ENCODE results near the gene DNAI2.

The DNAI2 gene

GRCh38 chr17:74356646-74357465, 82.8 kb downstream of the DNAI2 start:
- POLR2A ChIA-PET, result interaction anchor here (0.6 to 0.7 kb wide), 2 partner anchors 24 to 33 kb away, joined by 3 to 4 read pairs; no protein-coding TSS in a partner anchor
- Histone ChIP-seq H3K27me3 (replicated peaks in 2 of 5; ENCODE audit: control insufficient read depth in 4 of 5, insufficient read depth in 5 of 5, low read length in 4 of 5) (peaks cover 0 to 83% (median 36%) of the 10 kb centered on the region in 5 experiments), H3K4me1 (ENCODE audit: control extremely low read depth in 1 of 4, control insufficient read depth in 4 of 4, insufficient read depth in 4 of 4, low read length in 3 of 4) (peaks cover 0 to 34% (median 24%) of the 10 kb centered on the region in 4 experiments), H3K4me3 (ENCODE audit: control insufficient read depth in 1 of 7, extremely low read depth in 1 of 7, insufficient read depth in 4 of 7, low read depth in 2 of 7, low read length in 6 of 7) (peak overlapping the region in 5 of 7 experiments; percentile 22 to 69 (median 54)), H3K36me3 (ENCODE audit: control insufficient read depth in 4 of 4, insufficient read depth in 4 of 4, low read length in 3 of 4) (no peaks in the 10 kb centered on the region), H3K27ac (ENCODE audit: insufficient read depth in 1 of 2, low read depth in 1 of 2, low read length in 2 of 2, poor library complexity in 1 of 2, severe bottlenecking in 2 of 2) (no peak overlapping the region), H3K9me3 (ENCODE audit: control extremely low read depth in 1 of 5, control insufficient read depth in 4 of 5, insufficient read depth in 2 of 5, low read depth in 1 of 5, low read length in 4 of 5) (no peaks in the 10 kb centered on the region)
- WGBS (ENCODE audit: insufficient coverage), result 2% methylated on average over 90 of the region's 105 CpGs
- peak; percentile 54 to 82 (median 76) for DNase-seq
- CTCF ChIA-PET, result interaction anchor here (0.6 to 18.8 kb wide), 14 partner anchors 9 to 290 kb away, joined by 3 to 185 read pairs (median 3); partner anchors contain the start of gene GPR142

GRCh38 chr17:74357466-74357809, 83.4 kb downstream of the DNAI2 start:
- Histone ChIP-seq H3K27me3 (replicated peaks in 2 of 5; ENCODE audit: control insufficient read depth in 4 of 5, insufficient read depth in 5 of 5, low read length in 4 of 5) (peaks cover 0 to 77% (median 30%) of the 10 kb centered on the region in 5 experiments), H3K27ac (ENCODE audit: insufficient read depth in 1 of 2, low read depth in 1 of 2, low read length in 2 of 2, poor library complexity in 1 of 2, severe bottlenecking in 2 of 2) (no peak overlapping the region), H3K4me1 (ENCODE audit: control extremely low read depth in 1 of 4, control insufficient read depth in 4 of 4, insufficient read depth in 4 of 4, low read length in 3 of 4) (peaks cover 0 to 36% (median 25%) of the 10 kb centered on the region in 4 experiments), H3K36me3 (ENCODE audit: control insufficient read depth in 4 of 4, insufficient read depth in 4 of 4, low read length in 3 of 4) (no peaks in the 10 kb centered on the region), H3K4me3 (ENCODE audit: control insufficient read depth in 1 of 7, extremely low read depth in 1 of 7, insufficient read depth in 4 of 7, low read depth in 2 of 7, low read length in 6 of 7) (peak overlapping the region in 4 of 7 experiments; percentile 22 to 69 (median 55)), H3K9me3 (ENCODE audit: control extremely low read depth in 1 of 5, control insufficient read depth in 4 of 5, insufficient read depth in 2 of 5, low read depth in 1 of 5, low read length in 4 of 5) (no peaks in the 10 kb centered on the region)
- WGBS (ENCODE audit: insufficient coverage), result 25% methylated on average over 23 of the region's 32 CpGs
- CTCF ChIA-PET, result interaction anchor here (0.6 to 18.8 kb wide), 12 partner anchors 10 to 290 kb away, joined by 3 to 185 read pairs (median 3); partner anchors contain the start of gene GPR142
- POLR2A ChIA-PET, result no interaction called here
- no peak for DNase-seq

- Histone ChIP-seq H3K27ac (ENCODE audit: insufficient read depth in 1 of 2, low read depth in 1 of 2, low read length in 2 of 2, poor library complexity in 1 of 2, severe bottlenecking in 2 of 2) (no peak overlapping the region), H3K27me3 (replicated peaks in 2 of 5; ENCODE audit: control insufficient read depth in 4 of 5, insufficient read depth in 5 of 5, low read length in 4 of 5) (peaks cover 0 to 64% (median 23%) of the 10 kb centered on the region in 5 experiments), H3K9me3 (ENCODE audit: control extremely low read depth in 1 of 5, control insufficient read depth in 4 of 5, insufficient read depth in 2 of 5, low read depth in 1 of 5, low read length in 4 of 5) (no peaks in the 10 kb centered on the region), H3K4me3 (ENCODE audit: control insufficient read depth in 1 of 7, extremely low read depth in 1 of 7, insufficient read depth in 4 of 7, low read depth in 2 of 7, low read length in 6 of 7) (no peak overlapping the region), H3K36me3 (ENCODE audit: control insufficient read depth in 4 of 4, insufficient read depth in 4 of 4, low read length in 3 of 4) (no peaks in the 10 kb centered on the region), H3K4me1 (ENCODE audit: control extremely low read depth in 1 of 4, control insufficient read depth in 4 of 4, insufficient read depth in 4 of 4, low read length in 3 of 4) (peaks cover 0 to 37% (median 27%) of the 10 kb centered on the region in 4 experiments)
- no peak for DNase-seq
- 90% methylated on average over 9 of the region's 9 CpGs for WGBS (ENCODE audit: insufficient coverage)
- CTCF ChIA-PET, result interaction anchor here (0.7 to 18.8 kb wide), 4 partner anchors 9 to 74 kb away, joined by 3 to 185 read pairs (median 4); partner anchors contain the start of gene GPR142
- POLR2A ChIA-PET, result no interaction called here
Measured at GRCh38 chr17:74358697-74359096, 84.7 kb downstream of the DNAI2 start.

- CTCF ChIA-PET, result interaction anchor here (0.8 to 18.8 kb wide), 14 partner anchors 8 to 298 kb away, joined by 3 to 185 read pairs (median 6); partner anchors contain the start of gene GPR142
- H3K4me3 ChIP-seq (ENCODE audit: control insufficient read depth in 1 of 7, extremely low read depth in 1 of 7, insufficient read depth in 4 of 7, low read depth in 2 of 7, low read length in 6 of 7), result no peak overlapping the region
- WGBS (ENCODE audit: insufficient coverage), result 99% methylated on average over 22 of the region's 22 CpGs
- H3K27me3 ChIP-seq (replicated peaks in 2 of 5; ENCODE audit: control insufficient read depth in 4 of 5, insufficient read depth in 5 of 5, low read length in 4 of 5), result peaks cover 0 to 53% (median 21%) of the 10 kb centered on the region in 5 experiments
- no peak for DNase-seq
- no peaks in the 10 kb centered on the region for H3K9me3 ChIP-seq (ENCODE audit: control extremely low read depth in 1 of 5, control insufficient read depth in 4 of 5, insufficient read depth in 2 of 5, low read depth in 1 of 5, low read length in 4 of 5)
- POLR2A ChIA-PET, result no interaction called here
- H3K4me1 ChIP-seq (ENCODE audit: control extremely low read depth in 1 of 4, control insufficient read depth in 4 of 4, insufficient read depth in 4 of 4, low read length in 3 of 4), result peaks cover 0 to 30% (median 24%) of the 10 kb centered on the region in 4 experiments
- H3K27ac ChIP-seq (ENCODE audit: insufficient read depth in 1 of 2, low read depth in 1 of 2, low read length in 2 of 2, poor library complexity in 1 of 2, severe bottlenecking in 2 of 2), result no peak overlapping the region
- H3K36me3 ChIP-seq (ENCODE audit: control insufficient read depth in 4 of 4, insufficient read depth in 4 of 4, low read length in 3 of 4), result no peaks in the 10 kb centered on the region
Measured at GRCh38 chr17:74359916-74360315, 85.9 kb downstream of the DNAI2 start.

GRCh38 chr17:74360899-74361229, 86.8 kb downstream of the DNAI2 start:
- POLR2A ChIA-PET, result no interaction called here

GRCh38 chr17:74361230-74362068, 87.4 kb downstream of the DNAI2 start, which contains the start of gene BTBD17:
BTBD17 (minus strand) TSS chr17:74361868; CDS start chr17:74361819, 49 bp downstream.
- no peaks in the 10 kb centered on the region for H3K9me3 ChIP-seq (ENCODE audit: control extremely low read depth in 1 of 5, control insufficient read depth in 4 of 5, insufficient read depth in 2 of 5, low read depth in 1 of 5, low read length in 4 of 5)
- H3K4me1 ChIP-seq (ENCODE audit: control extremely low read depth in 1 of 4, control insufficient read depth in 4 of 4, insufficient read depth in 4 of 4, low read length in 3 of 4), result peaks cover 0 to 29% (median 23%) of the 10 kb centered on the region in 4 experiments
- 43% methylated on average over 26 of the region's 28 CpGs for WGBS (ENCODE audit: insufficient coverage)
- ChIA-PET CTCF (interaction anchor here (0.6 to 18.8 kb wide), 20 partner anchors 9 to 296 kb away, joined by 3 to 185 read pairs (median 4); partner anchors contain the start of gene CD300H), POLR2A (interaction anchor here (0.6 kb wide), 1 partner anchor 35 kb away, joined by 3 read pairs; the partner anchor contains the start of gene KIF19)
- H3K27me3 ChIP-seq (replicated peaks in 2 of 5; ENCODE audit: control insufficient read depth in 4 of 5, insufficient read depth in 5 of 5, low read length in 4 of 5), result peaks cover 0 to 38% (median 15%) of the 10 kb centered on the region in 5 experiments
- H3K27ac ChIP-seq (ENCODE audit: insufficient read depth in 1 of 2, low read depth in 1 of 2, low read length in 2 of 2, poor library complexity in 1 of 2, severe bottlenecking in 2 of 2), result no peak within 1 kb of the TSS
- peak in 2 of 3 donors; percentile 31 to 39 for DNase-seq
- no peak within 1 kb of the TSS for H3K4me3 ChIP-seq (ENCODE audit: control insufficient read depth in 1 of 7, extremely low read depth in 1 of 7, insufficient read depth in 4 of 7, low read depth in 2 of 7, low read length in 6 of 7)
- no peaks in the 10 kb centered on the region for H3K36me3 ChIP-seq (ENCODE audit: control insufficient read depth in 4 of 4, insufficient read depth in 4 of 4, low read length in 3 of 4)

More at GRCh38 chr17:74360899-74361229, 86.8 kb downstream of the DNAI2 start:
- DNase-seq, result no peak
- H3K4me3 ChIP-seq (ENCODE audit: control insufficient read depth in 1 of 7, extremely low read depth in 1 of 7, insufficient read depth in 4 of 7, low read depth in 2 of 7, low read length in 6 of 7), result no peak overlapping the region
- CTCF ChIA-PET, result interaction anchor here (0.6 to 18.8 kb wide), 16 partner anchors 9 to 297 kb away, joined by 3 to 185 read pairs (median 5); partner anchors contain the start of gene CD300H
- H3K27ac ChIP-seq (ENCODE audit: insufficient read depth in 1 of 2, low read depth in 1 of 2, low read length in 2 of 2, poor library complexity in 1 of 2, severe bottlenecking in 2 of 2), result no peak overlapping the region
- H3K9me3 ChIP-seq (ENCODE audit: control extremely low read depth in 1 of 5, control insufficient read depth in 4 of 5, insufficient read depth in 2 of 5, low read depth in 1 of 5, low read length in 4 of 5), result no peaks in the 10 kb centered on the region
- H3K27me3 ChIP-seq (replicated peaks in 2 of 5; ENCODE audit: control insufficient read depth in 4 of 5, insufficient read depth in 5 of 5, low read length in 4 of 5), result peaks cover 0 to 44% (median 18%) of the 10 kb centered on the region in 5 experiments
- peaks cover 0 to 30% (median 24%) of the 10 kb centered on the region in 4 experiments for H3K4me1 ChIP-seq (ENCODE audit: control extremely low read depth in 1 of 4, control insufficient read depth in 4 of 4, insufficient read depth in 4 of 4, low read length in 3 of 4)
- 75% methylated on average over 5 of the region's 7 CpGs for WGBS (ENCODE audit: insufficient coverage)
- no peaks in the 10 kb centered on the region for H3K36me3 ChIP-seq (ENCODE audit: control insufficient read depth in 4 of 4, insufficient read depth in 4 of 4, low read length in 3 of 4)
